HG03521 (cell line): ENCODE results near the gene NFKB2.

ENCODE experiments used
- ATAC-seq: cut with Tn5 transposase; IDR thresholded peaks from one replicate; pipeline ENCODE4 v1.9.1; 2021; ENCODE audit warnings: mild to moderate bottlenecking, moderate library complexity; ENCODE audit not compliant: unreplicated experiment

The NFKB2 gene

GRCh38 chr10:102407425-102408130, 12.1 kb downstream of the NFKB2 start:
- no peak for ATAC-seq

GRCh38 chr10:102408131-102408727, 12.7 kb downstream of the NFKB2 start:
- no peak for ATAC-seq

DNA sequence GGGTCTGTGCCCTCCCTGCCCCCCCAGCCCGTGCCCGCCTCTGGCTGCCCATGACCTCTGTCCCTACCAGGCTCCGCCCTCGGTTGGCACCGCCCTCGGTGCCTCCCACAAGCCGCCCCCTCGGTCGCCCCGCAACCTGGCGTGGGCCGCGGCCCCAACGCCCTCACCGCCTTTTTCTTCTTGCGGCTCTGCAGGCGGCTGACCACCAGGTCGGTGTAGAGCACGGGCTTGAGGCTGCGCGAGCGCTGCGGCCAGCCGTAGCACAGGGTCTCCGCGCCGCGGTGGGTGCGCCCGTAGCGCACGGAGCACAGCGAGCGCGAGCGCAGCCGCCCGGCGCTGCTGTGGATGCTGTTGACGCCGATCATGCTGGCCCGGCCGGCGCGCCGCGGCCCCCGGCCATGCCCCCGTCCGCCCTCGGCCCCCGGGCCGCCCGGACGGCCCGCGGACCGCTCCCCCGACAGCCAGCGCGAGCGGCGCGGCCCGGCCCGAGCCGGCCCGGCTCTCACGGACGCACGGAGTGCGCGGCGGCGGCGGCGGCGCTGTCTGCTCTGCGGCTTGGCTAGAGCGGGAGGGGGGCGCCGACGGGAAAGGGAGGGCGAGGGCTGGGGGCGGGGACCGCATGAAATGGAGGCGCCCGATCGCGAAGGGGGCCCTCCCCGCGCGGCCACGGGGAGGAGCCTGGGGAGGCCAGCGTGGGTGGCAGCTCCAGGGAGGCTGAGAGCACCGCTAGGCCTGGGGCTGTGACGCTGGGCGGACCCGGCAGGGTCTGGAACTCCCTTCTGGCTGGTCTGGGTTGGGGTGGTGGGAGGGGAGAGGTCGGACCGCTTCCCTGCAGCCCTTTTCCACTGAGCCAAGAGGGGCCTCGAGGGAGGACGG, 13.5 kb downstream of the NFKB2 start:
- ATAC-seq: no peak

GRCh38 chr10:102409604-102410428, 14.3 kb downstream of the NFKB2 start:
- ATAC-seq: no peak

- ATAC-seq: no peak
These were observed 15.0 kb downstream of the NFKB2 start for GRCh38 chr10:102410429-102411073.

GRCh38 chr10:102411341-102412255, 16.1 kb downstream of the NFKB2 start:
- ATAC-seq: no peak

GRCh38 chr10:102412293-102412692, 16.8 kb downstream of the NFKB2 start:
- no peak for ATAC-seq

DNA sequence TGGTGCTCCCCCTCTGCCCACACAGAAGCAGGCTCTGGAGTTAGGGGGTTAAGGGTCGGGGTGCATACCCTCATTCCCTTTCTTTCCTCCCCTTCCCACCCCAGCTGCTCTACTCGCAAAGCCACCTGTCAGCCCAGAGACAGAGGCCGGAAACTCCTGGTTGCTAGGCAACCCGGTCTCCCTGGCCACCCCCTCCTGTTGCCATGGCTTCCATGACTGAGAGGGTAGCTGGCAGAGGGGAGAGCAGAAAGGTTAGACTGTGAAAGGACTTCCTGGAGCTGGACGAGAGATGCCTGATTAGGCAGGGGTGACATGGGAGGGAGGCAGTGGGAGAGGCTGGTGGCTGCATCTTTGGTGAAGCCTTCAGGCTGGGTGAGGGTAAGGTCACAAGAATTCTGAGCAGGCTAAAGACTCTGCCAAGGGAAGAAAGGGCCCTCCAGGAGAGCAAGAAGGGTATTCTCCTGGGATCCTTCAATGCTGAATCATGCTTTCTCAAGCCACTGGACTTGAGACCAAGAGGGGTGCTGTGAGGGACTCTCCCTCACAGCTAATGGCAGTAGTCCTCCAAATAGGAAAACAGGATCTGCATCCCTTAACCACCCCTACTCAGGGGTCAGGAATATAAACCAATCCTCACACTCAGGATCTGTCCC, 17.7 kb downstream of the NFKB2 start:
- ATAC-seq: no peak

GRCh38 chr10:102413806-102414561, 18.5 kb downstream of the NFKB2 start:
- ATAC-seq: no peak

DNA sequence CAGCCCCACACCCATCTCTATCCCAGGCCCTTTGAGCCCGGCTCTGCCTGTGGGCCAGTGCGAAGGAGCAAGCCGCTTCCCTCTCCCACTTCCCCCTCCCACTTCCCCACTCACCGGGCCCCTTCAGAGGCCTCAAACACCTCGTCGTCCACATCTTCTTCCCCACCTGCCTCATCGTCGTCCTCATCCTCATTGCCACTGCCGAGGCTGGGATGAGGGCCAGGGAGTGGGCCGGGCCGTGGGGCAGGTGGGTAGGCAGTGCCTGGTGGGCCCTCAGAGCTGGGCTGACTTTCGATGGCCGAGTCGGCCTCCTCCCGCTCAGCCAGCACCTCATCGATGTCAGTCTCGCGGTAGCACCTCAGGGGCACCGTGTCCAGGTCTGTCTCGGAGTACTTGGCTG, 19.2 kb downstream of the NFKB2 start:
- ATAC-seq: no peak

- no peak for ATAC-seq
These were observed 20.8 kb downstream of the NFKB2 start for GRCh38 chr10:102416283-102416682.

DNA sequence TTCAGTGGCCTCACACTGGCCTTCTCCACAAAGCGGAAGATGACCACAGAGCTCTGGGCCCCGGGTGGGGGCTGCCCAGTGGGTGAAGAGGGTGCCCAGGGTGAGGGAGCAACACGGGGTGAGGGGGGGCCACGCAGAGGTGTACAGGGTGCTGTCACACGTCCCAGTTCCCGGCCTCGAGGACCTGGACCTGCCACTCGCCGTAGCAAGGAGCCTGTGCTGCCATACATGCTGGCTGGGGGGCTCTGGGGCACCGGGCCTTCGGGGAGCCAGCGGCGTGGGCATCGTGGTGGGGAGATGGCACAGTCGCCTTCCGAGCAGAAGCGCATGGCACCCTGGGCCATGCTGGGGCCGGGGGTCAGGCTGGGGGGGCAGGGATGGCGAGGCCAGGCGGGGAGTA, 21.2 kb downstream of the NFKB2 start:
- no peak for ATAC-seq

- no peak for ATAC-seq
These were observed 23.2 kb downstream of the NFKB2 start, which contains the start of gene PSD for GRCh38 chr10:102418622-102419268. Gene PSD (minus strand): TSS chr10:102418785. CDS start chr10:102417038, 1,747 bp downstream.

- no peak for ATAC-seq
These were observed 24.0 kb downstream of the NFKB2 start for GRCh38 chr10:102419269-102420180.

- no peak for ATAC-seq
These were observed 24.7 kb downstream of the NFKB2 start for GRCh38 chr10:102420181-102420713.
